HG02759 (cell line): Measurements from ENCODE around the gene P3H4.
"Not testable (repeated sequence)": the region's sequence is repeated elsewhere in the genome, so short reads cannot be mapped to it uniquely, and the experiment has no call there.

Source experiments
- ATAC-seq: cut with Tn5 transposase; IDR thresholded peaks from one replicate; pipeline ENCODE4 v1.9.1; 2021; ENCODE audit warnings: mild to moderate bottlenecking, moderate library complexity; ENCODE audit not compliant: unreplicated experiment

The P3H4 gene, protein sequence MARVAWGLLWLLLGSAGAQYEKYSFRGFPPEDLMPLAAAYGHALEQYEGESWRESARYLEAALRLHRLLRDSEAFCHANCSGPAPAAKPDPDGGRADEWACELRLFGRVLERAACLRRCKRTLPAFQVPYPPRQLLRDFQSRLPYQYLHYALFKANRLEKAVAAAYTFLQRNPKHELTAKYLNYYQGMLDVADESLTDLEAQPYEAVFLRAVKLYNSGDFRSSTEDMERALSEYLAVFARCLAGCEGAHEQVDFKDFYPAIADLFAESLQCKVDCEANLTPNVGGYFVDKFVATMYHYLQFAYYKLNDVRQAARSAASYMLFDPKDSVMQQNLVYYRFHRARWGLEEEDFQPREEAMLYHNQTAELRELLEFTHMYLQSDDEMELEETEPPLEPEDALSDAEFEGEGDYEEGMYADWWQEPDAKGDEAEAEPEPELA

DNA sequence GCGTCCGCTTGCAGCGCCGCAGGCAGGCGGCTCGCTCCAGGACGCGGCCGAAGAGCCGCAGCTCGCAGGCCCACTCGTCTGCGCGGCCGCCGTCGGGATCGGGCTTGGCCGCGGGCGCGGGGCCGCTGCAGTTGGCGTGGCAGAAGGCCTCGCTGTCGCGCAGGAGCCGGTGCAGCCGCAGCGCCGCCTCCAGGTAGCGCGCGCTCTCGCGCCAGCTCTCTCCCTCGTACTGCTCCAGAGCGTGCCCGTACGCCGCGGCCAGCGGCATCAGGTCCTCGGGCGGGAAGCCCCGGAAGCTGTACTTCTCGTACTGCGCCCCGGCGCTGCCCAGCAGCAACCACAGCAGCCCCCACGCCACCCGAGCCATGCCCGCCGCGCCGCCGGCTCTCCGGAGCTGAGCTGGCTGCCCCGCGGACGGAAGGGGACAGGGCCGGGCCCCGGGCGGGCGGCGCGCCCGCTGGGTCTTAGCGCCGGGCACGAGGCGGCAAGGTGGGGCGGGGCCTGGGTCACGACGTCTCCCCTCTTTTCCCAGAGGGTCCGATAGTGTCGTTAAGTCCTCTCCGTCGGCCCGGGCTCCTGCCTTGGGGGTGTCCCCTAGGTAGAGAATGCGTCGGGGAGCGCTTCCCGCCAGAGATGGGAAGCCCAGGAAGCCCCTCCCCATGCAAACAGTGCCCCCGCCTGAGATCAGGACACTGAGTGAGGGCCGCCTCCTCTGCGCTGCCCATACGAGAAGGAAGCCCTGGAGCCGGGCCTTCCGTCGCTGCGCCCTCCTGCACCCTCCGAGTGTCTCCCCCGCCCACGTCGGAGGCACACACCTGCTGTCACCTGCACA is at the start of gene P3H4:
Gene P3H4 (minus strand): TSS at position 401 of the 832 bp plus-strand sequence. CDS start 34 bp downstream, at position 367.
- peak; percentile 80 for ATAC-seq

DNA sequence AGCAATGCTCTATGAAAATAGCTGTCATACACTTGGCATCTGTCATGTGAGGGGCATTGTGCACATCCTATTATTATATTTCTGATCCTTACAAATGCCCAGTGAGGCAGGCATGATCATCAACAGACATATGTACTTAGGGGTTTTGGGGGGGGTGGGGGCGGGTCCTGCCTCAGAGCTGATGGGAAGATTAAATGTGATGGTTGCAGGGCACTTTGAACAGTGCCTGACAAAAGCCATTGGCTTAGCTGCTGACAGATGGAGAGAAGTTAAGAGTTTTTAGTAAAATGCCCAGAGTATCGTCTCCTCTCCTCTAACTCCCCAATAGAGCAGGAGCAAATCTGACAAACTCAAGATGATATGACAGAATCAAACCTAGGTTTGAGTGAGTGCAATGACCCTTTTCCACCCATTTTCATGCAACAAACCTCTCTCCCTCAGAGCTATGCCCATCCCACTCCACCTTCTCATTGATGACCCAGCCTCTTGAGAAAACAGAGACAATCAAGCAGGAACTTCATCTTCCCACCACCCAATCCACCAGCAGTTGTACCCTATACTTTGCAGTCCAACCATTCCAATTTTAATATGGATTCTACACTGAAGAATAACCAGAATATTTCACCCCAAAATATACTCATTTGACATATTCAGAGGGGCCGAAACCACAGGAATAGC is 48.6 kb upstream of the P3H4 start:
- no peak for ATAC-seq

DNA sequence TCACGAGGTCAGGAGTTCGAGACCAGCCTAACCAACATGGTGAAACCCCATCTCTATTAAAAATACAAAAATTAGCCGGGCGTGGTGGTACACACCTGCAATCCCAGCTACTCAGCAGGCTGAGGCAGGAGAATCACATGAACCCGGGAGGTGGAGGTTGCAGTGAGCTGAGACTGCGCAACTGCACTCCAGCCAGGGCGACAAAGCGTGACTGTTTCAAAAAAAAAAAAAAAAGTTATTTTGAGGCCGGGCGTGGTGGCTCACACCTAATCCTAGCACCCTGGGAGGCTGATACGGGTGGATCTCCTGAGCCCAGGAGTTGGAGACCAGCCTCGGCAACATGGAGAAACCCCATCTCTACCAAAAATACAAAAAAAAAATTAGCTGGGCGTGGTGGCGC is 39.6 kb upstream of the P3H4 start:
- ATAC-seq, result not testable (repeated sequence)

DNA sequence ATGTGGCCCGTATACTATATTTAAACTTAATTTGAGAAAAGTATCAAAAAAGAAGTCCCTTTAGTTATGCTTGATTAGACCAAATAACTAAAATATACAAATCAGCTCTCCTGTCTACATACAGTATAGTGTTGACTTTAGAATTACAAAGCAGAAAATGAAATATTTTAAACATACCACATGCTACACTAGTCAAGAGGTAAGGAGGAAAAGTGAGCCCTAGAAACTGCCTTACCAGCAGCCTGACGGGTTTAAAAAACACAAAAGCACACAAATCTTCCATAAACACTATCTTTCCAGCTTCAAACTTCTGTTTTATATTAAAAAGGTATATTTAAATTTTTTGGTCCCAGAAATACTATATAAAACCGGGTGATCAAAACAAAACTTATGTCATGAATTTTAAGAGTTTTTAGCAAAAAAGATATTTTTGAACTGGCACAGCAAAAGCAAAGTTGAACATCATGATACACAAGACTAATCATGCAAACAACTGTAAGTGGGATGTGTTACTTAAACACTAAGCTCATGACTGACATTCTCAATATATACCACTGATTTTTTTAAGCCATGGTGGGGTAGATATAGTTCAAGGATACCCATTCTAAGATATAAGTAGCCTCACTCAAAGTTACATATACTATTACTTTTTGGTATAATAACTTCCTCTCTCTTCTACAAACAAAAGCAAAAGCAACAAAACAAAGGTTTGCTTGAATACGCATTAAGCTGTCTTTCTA is 37.7 kb upstream of the P3H4 start:
- no peak for ATAC-seq

DNA sequence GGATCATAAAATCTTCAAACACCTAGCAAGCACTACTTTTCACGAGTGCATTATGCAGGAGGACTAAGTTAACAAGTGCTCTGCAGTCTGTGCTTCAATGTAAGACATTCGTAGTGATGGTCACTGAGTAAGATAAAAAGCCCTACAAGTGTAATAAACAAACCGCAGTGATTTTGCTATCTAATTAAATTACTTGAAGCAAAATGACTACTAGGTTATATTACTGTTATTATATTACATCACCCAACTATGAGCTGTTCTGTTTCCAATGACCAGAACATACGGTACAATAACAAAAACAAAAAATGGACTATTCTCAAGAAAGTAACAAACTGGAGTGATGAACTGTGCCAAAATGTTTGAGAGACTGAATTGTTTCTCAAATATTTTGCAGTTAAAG is 37.0 kb upstream of the P3H4 start:
- ATAC-seq, result no peak

DNA sequence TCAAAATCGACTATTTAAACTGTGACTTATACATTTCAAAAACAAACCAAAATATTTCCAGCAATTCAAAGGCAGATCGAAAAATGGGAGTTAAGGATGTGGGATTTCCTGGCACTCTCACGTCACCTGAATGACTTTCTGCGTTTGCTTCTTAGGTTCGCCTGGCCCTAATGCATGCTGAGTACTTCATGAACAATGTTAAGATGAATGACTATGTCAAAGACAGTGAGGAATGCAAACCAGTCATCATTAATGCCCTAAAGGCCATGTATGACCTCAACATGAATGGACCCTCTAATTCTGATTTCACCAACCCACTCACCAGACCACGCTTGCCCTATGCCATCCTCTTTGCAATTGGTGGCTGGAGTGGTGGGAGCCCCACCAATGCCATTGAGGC is 33.2 kb upstream of the P3H4 start:
- ATAC-seq, result no peak

DNA sequence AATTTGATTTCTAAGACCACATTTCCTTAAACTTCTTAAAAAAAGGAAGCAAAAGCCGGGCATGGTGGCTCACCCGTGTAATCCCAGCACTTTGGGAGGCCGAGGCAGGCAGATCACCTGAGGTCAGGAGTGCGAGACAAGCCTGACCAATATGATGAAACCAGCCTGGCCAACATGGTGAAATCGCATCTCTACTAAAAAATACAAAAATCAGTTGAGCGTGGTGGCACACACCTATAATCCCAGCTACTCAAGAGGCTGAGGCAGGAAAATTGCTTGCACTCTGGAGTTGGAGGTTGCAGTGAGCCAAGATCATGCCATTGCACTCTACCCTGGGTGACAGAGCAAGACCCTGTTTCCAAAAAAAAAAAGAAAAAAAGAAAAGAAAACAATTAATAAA is 29.0 kb upstream of the P3H4 start:
- ATAC-seq, result not testable (repeated sequence)

DNA sequence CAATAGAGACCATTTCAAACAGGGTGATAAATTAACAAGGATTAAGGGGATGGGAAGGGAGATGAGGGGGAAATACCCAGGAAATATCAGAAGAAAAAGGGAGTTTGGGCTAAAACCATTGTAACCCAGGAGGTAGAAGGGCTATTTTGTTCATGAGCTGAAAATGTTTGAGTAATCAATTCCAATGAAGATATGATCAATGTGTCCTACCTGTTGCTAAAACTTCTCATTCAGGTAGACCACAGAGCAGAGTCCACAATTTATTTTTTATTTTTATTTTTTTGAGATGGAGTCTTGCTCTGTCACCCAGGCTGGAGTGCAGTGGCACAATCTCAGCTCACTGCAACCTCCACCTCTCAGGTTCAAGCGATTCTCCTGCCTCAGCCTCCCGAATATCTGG is 27.7 kb upstream of the P3H4 start:
- not testable (repeated sequence) for ATAC-seq

DNA sequence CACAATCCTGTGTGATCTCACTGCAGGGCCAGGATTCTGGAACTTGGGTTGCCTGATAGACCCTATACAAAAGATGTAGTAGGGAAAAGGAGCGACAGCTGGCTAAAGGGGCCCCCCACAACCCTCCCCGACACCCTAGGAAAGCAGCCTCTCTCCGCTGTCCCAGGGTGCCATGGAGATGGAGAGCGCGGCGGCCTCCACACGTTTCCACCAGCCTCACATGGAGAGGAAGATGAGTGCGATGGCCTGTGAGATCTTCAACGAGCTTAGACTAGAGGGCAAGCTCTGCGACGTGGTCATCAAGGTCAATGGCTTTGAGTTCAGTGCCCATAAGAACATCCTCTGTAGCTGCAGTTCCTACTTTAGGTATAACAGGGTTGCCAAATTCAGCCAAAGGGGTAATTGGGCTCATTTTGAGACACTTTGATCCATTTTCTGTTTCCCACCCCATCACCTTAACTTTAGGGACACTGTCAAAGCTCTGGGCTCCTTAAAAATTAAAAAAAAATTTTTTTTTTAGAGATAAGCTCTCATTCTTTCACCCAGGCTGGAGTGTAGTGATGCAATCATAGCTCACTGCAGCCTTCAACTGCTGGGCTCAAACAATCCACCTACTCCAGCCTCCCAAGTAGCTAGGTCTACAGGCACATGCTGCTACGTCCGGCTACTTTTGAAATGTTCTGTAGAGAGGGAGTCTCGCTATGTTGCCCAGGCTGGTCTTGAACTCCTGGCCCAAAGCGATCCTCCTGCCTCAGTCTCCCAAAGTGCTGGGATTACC is 26.2 kb upstream of the P3H4 start, which contains the start of gene KLHL10:
Gene KLHL10 (plus strand): TSS at position 65 of the 778 bp plus-strand sequence. CDS start 108 bp downstream, at position 173.
- no peak for ATAC-seq

DNA sequence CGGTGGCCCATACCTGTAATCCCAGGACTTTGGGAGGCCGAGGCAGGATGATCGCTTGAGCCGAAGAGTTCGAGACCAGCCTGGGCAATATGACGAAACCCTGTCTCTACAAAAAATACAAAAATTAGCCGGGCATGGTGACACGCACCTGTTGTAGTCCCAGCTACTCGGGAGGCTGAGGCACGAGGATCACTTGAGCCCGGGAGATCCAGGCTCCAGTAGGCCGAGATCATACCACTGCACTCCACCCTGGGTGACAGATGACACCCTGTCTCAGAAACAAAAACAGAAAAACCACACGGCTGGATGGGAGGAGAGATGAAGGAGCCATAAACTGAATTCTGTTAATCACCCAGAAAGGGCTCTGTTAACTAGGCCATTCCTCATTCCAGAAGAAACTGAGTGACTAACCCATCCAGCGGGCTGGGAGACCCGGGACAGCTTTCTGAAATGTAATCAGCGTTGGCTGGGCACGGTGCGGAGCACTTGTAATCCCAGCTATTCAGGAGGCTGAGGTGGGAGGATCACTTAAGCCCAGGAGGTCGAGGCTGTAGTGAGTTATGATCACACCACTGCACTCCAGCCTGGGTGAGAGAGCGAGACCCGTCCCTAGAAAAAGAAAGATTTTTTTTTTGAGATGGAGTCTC is 24.9 kb upstream of the P3H4 start:
- no peak for ATAC-seq

DNA sequence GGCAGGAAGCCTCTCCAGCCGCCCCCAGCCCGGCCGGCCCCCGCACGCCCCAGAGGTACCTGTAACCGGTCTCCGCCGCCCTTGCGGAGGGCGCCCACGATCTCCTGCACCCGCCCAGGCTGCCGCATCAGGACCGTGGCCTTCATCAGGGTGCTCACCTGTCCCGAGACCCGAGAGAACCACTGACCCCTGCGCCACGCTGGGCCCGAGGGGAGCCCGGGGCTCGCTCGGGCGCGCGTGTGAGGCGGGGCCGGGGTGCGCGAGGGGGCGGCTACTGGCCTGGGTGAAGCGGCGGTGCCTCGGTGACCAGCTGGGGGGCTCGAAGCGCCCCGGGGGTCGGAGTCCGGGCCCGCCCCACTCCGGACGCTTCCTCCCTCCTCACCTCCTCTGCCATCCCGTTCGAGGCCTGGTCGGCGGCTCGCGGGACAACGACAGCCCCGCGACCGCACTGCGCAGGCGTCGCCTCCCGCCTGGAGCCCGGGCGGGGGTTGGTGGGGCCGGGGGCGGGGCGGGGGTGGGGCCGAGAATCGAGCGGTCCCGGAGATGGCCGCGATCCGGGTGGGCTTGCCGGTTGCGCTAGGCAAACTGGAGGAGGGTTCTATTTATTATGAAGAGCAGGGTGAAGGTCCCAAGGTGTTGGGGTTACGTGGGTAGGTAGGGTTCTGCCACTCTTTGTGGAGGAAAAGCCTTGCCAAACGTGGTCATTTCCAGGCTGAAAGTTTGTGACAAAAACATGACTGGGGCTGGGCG is 24.2 kb upstream of the P3H4 start, which contains the start of gene NT5C3B:
Gene NT5C3B (minus strand): TSS at position 433 of the 750 bp plus-strand sequence. CDS start 39 bp downstream, at position 394.
- ATAC-seq, result peak; percentile 78

DNA sequence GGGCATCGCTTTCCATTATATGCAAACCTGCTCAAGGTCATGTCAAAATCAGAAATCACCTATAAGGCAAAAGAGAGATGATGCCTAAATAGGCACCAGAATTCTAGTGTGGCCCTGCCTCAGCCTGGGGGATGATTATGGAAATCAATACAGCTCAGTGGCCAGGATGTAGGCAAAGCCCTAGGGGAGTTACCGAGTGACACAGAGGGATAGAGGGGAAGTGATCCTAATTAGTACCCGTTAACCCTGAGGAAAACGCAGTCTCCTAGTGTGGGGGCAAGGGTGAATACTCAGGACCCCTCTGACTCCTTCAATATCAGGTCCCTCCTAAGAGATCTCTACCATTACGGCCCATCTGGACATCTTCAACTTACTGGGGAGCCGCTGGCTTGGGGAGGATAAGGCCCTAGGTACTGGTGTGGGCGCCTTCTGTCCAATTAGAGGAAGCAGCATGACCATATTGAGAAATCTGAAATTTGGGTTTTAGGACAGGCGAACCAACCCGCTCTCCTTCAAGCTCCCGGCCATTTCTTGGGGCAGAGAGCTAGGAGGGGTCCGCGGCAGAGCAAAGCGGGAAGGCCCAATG is 23.6 kb upstream of the P3H4 start:
- ATAC-seq, result peak; percentile 19

DNA sequence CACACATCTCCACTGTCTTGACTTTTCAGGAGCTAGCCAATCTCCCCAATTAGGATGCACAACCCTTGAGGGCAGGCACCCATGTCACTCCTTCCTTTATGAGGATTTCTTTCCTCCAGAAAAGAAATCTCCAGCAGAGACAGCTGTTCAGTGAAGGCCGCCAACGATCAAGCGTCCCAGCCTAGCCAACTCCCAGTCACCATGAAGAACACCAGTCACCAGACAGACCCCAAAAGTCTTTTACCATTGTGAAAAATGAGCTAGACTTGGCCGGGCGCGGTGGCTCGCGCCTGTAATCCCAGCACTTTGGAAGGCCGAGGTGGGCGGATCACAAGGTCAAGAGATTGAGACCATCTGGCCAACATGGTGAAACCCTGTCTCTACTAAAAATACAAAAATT is 18.2 kb upstream of the P3H4 start:
- ATAC-seq, result not testable (repeated sequence)

DNA sequence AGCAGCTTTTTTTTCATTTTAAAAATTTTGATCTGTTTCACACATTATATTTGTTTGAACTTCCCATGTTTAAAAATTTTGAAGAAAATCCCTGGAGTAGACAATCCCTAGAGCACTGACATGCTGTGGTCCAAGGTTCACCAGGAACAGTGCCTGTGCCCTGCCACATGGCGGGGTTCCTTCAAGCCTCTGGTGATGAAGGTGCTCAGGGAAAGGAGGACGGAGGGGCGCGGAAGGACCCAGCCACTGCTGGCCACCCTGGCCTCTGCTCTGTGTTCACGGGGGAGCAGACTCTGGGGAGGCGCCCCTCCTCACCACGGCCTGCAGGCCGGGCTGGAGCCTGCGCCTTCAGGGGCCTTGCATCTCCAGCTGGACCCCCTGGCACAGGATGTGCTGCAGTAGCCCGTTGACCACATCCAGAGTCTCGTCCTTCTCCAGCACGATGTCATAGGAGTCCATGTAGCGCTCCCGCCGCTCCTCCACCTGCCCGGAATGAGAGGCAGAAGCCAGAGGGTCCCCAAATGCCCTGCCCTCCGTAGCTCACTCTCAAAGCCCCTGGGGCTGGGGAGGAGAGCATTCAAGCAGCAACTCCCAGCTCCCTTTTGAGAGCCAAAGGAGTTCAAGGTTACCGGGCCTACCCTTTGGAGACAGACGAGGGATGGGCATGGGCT is 13.6 kb upstream of the P3H4 start:
- ATAC-seq, result no peak

DNA sequence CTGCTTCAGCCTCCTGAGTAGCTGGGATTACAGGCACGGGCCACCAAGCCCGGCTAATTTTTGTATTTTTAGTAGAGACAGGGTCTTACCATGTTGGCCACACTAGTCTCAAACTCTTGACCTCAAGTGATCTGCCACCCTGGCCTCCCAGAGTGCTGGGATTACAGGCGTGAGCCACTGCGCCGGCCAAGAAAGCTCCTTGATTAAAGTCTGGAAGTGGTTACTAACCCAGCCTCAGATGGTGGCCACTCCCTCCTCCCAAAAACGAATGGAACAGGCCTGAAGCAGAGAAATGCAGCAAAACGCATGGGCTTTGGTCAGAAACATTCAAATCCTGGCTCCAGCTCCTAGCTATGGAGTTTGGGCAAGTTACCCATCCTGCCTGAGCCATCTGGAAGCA is 12.3 kb upstream of the P3H4 start:
- no peak for ATAC-seq

DNA sequence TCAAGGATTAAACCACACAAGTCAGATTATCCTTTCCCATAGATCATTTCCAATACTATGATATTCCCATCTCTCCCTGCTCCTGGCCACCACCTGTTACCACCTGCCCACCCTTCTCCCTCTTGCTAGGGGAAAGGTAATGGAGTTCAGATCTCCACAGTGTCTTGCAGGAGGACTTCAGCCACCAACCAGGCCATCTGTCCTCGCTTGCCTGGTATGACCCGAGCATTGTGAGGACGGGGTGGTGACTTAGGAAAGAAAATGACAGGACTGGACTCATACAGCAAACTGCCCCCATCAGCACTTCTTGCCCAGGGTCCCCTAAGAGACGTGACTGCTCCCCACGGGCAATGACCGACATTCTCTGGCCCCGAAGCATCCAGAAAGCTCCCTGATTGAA is 11.8 kb upstream of the P3H4 start:
- ATAC-seq, result no peak

DNA sequence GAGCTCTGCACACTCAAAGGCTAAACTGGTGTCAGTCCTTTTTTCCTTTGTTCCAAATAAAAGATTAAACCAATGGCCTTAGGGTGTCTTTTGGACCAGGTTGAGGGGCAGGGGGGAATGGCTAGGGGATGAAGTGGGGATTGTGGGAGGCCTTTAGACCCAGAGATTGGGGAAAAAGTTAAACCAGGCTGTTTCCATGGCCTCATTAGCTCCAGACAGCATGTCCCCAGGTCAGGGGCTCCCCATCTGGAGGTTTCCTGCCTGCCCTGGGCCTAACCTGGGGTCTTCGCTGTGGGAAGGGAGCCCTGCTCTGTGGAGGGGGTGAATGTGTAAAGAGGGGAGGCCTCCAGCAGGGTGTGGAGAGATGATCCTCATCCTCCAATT is 11.4 kb upstream of the P3H4 start:
- no peak for ATAC-seq
